Eye (tissue), 1 donor: ENCODE results near the gene ZBTB7C.

Experiments
- DNase-seq: peaks from one replicate; pipeline ENCODE4 v3.0.0-alpha.2; 2015

ZBTB7C gene

GRCh38 chr18:48244530-48244929 is 164.7 kb downstream of the ZBTB7C start:
- no peak for DNase-seq

- DNase-seq = no peak
Observed at GRCh38 chr18:48238636-48239035, 170.5 kb downstream of the ZBTB7C start.

- DNase-seq = no peak
Observed at GRCh38 chr18:48238206-48238605, 171.0 kb downstream of the ZBTB7C start.

- DNase-seq = no peak
Observed at GRCh38 chr18:48236822-48237221, 172.4 kb downstream of the ZBTB7C start.

GRCh38 chr18:48230467-48231113 is 178.6 kb downstream of the ZBTB7C start:
- peak; percentile 87 for DNase-seq

GRCh38 chr18:48229552-48229981 is 179.6 kb downstream of the ZBTB7C start:
- DNase-seq = peak; percentile 21

- peak; percentile 42 for DNase-seq
Observed at GRCh38 chr18:48228841-48229240, 180.3 kb downstream of the ZBTB7C start.

- no peak for DNase-seq
Observed at GRCh38 chr18:48228301-48228715, 180.9 kb downstream of the ZBTB7C start.

GRCh38 chr18:48227206-48227605 is 182.0 kb downstream of the ZBTB7C start:
- DNase-seq = no peak

GRCh38 chr18:48226401-48226800 is 182.8 kb downstream of the ZBTB7C start:
- DNase-seq = no peak

GRCh38 chr18:48222118-48222517 is 187.1 kb downstream of the ZBTB7C start:
- peak; percentile 31 for DNase-seq

- DNase-seq = no peak
Observed at GRCh38 chr18:48219810-48220499, 189.2 kb downstream of the ZBTB7C start.

GRCh38 chr18:48219037-48219809 is 190.0 kb downstream of the ZBTB7C start:
- DNase-seq = no peak

GRCh38 chr18:48218285-48219022 is 190.7 kb downstream of the ZBTB7C start:
- no peak for DNase-seq

- peak; percentile 54 for DNase-seq
Observed at GRCh38 chr18:48217258-48218250, 191.6 kb downstream of the ZBTB7C start.

GRCh38 chr18:48216639-48217257 is 192.4 kb downstream of the ZBTB7C start:
- DNase-seq = no peak

GRCh38 chr18:48215876-48216638 is 193.1 kb downstream of the ZBTB7C start:
- DNase-seq = no peak

GRCh38 chr18:48213791-48214190 is 195.4 kb downstream of the ZBTB7C start:
- DNase-seq = no peak

- no peak for DNase-seq
Observed at GRCh38 chr18:48208432-48209140, 200.6 kb downstream of the ZBTB7C start.

GRCh38 chr18:48207733-48208132 is 201.4 kb downstream of the ZBTB7C start:
- no peak for DNase-seq
